ENCODE data around the gene RNU2-63P. TPM values are rescaled to one million over a fixed set of nuclear protein-coding genes. Genes with fewer than 3 reads are reported as not detected.
"Not testable (repeated sequence)": the region's sequence is repeated elsewhere in the genome, so short reads cannot be mapped to it uniquely, and the experiment has no call there.

Gene RNU2-63P
- total RNA-seq, 1 experiment from 2014 or later: not detected

GRCh38 chr2:88018909-88019308 is 2.6 kb upstream of the RNU2-63P start:
- intact Hi-C loops (cut with micrococcal nuclease; ENCODE audit: unreplicated experiment): no loop called here
- CTCF ChIA-PET: no interaction called here

GRCh38 chr2:88018077-88018805 is 1.9 kb upstream of the RNU2-63P start:
- intact Hi-C loops (cut with micrococcal nuclease; ENCODE audit: unreplicated experiment); H3F3A ChIP-seq (ENCODE audit: insufficient read depth, low read depth); H3K36me3 ChIP-seq (ENCODE audit: low read depth); DNase-seq; H3K27ac ChIP-seq; BruUV-seq (replicated peaks); H3K4me3 ChIP-seq; H3K4me1 ChIP-seq (replicated peaks; ENCODE audit: insufficient read depth); H3K27me3 ChIP-seq (ENCODE audit: insufficient read depth, low read depth); H3K9me2 ChIP-seq (ENCODE audit: insufficient read depth); H3K9me3 ChIP-seq (ENCODE audit: insufficient read depth, low read depth); H2AFZ ChIP-seq; H3K79me2 ChIP-seq (ENCODE audit: low read depth); H4K20me1 ChIP-seq (ENCODE audit: insufficient read depth); CTCF ChIA-PET: not testable (repeated sequence)
- POLR2A ChIA-PET (ENCODE audit: unreplicated experiment): interaction anchor here (1.0 kb wide), 1 partner anchor 36 kb away, joined by 3 read pairs; no protein-coding TSS in a partner anchor
- H3K4me2 ChIP-seq: peak overlapping the region; percentile 74; the same call in 1 of the 2 replicates

More at GRCh38 chr2:88018909-88019308, 2.6 kb upstream of the RNU2-63P start:
- POLR2A ChIA-PET (ENCODE audit: unreplicated experiment): no interaction called here
- Histone ChIP-seq H3K27me3 (ENCODE audit: insufficient read depth, low read depth) (no peaks in the 10 kb centered on the region), H3K36me3 (ENCODE audit: low read depth) (no peaks in the 10 kb centered on the region), H3K4me1 (replicated peaks; ENCODE audit: insufficient read depth) (0 out of 2 replicates have a peak, but pooled peaks cover 7% of the 10 kb centered on the region), H3K27ac (no peak overlapping the region), H2AFZ (no peak overlapping the region), H4K20me1 (ENCODE audit: insufficient read depth) (no peaks in the 10 kb centered on the region), H3K4me2 (no peak overlapping the region), H3K79me2 (ENCODE audit: low read depth) (no peaks in the 10 kb centered on the region), H3K9me3 (ENCODE audit: insufficient read depth, low read depth) (no peaks in the 10 kb centered on the region), H3K9me2 (ENCODE audit: insufficient read depth) (no peaks in the 10 kb centered on the region), H3F3A (ENCODE audit: insufficient read depth, low read depth) (peaks cover 8% of the 10 kb centered on the region; the same call in 1 of the 2 replicates), H3K4me3 (no peak overlapping the region)
- DNase-seq: no peak
- TF ChIP-seq CTCF (conservative IDR thresholded peaks at IDR 0.05) (no peak), EZH2 (IDR thresholded peaks at IDR 0.05; ENCODE audit: low read depth) (no peak)
- no TSS peak for BruUV-seq (replicated peaks)

GRCh38 chr2:88017780-88018038 is 1.4 kb upstream of the RNU2-63P start:
- H3K27ac ChIP-seq; H3F3A ChIP-seq (ENCODE audit: insufficient read depth, low read depth); H4K20me1 ChIP-seq (ENCODE audit: insufficient read depth); DNase-seq; BruUV-seq (replicated peaks); H3K79me2 ChIP-seq (ENCODE audit: low read depth); H3K9me3 ChIP-seq (ENCODE audit: insufficient read depth, low read depth); H3K9me2 ChIP-seq (ENCODE audit: insufficient read depth); H3K27me3 ChIP-seq (ENCODE audit: insufficient read depth, low read depth); H3K36me3 ChIP-seq (ENCODE audit: low read depth); CTCF ChIA-PET; H3K4me1 ChIP-seq (replicated peaks; ENCODE audit: insufficient read depth): not testable (repeated sequence)
- Histone ChIP-seq H2AFZ (peak overlapping the region; percentile 99; the same call in 1 of the 2 replicates), H3K4me2 (peak overlapping the region; percentile 74), H3K4me3 (peak overlapping the region; percentile 76; the same call in 1 of the 2 replicates)
- intact Hi-C loops (cut with micrococcal nuclease; ENCODE audit: unreplicated experiment): loop anchor here (2.0 kb wide), 1 partner anchor 37 kb away; the partner anchor contains the start of gene KRCC1
- POLR2A ChIA-PET (ENCODE audit: unreplicated experiment): interaction anchor here (1.0 kb wide), 1 partner anchor 37 kb away, joined by 3 read pairs; no protein-coding TSS in a partner anchor

- TF ChIP-seq CTCF (conservative IDR thresholded peaks at IDR 0.05) (no peak), EZH2 (IDR thresholded peaks at IDR 0.05; ENCODE audit: low read depth) (no peak)
- Histone ChIP-seq H3K79me2 (ENCODE audit: low read depth) (no peaks in the 10 kb centered on the region), H3K36me3 (ENCODE audit: low read depth) (no peaks in the 10 kb centered on the region), H3K9me3 (ENCODE audit: insufficient read depth, low read depth) (no peaks in the 10 kb centered on the region), H3K27me3 (ENCODE audit: insufficient read depth, low read depth) (no peaks in the 10 kb centered on the region), H3K27ac (peak overlapping the region; percentile 93), H3K4me1 (replicated peaks; ENCODE audit: insufficient read depth) (0 out of 2 replicates have a peak, but pooled peaks cover 7% of the 10 kb centered on the region), H3K4me2 (peak overlapping the region; percentile 74), H2AFZ (peak overlapping the region; percentile 99), H3F3A (ENCODE audit: insufficient read depth, low read depth) (peaks cover 8% of the 10 kb centered on the region; the same call in 1 of the 2 replicates), H3K4me3 (peak overlapping the region; percentile 76), H4K20me1 (ENCODE audit: insufficient read depth) (no peaks in the 10 kb centered on the region), H3K9me2 (ENCODE audit: insufficient read depth) (no peaks in the 10 kb centered on the region)
- BruUV-seq (replicated peaks): TSS peak; percentile 58
- DNase-seq: peak in 1 of 2 experiments; percentile 63
- ChIA-PET POLR2A (ENCODE audit: unreplicated experiment) (interaction anchor here (0.7 to 1.0 kb wide), 2 partner anchors 9 to 37 kb away, joined by 3 to 4 read pairs; no protein-coding TSS in a partner anchor), CTCF (no interaction called here)
- intact Hi-C loops (cut with micrococcal nuclease; ENCODE audit: unreplicated experiment): loop anchor here (2.0 kb wide), 1 partner anchor 38 kb away; the partner anchor contains the start of gene KRCC1
Measured at GRCh38 chr2:88016960-88017779, 823 bp upstream of the RNU2-63P start.
